Astrocyte of the spinal cord (primary cell): ENCODE results near the gene PTN.

ENCODE experiments used
- DNase-seq: peaks from one replicate; pipeline ENCODE4 v3.0.0; 2011; ENCODE audit warnings: low read depth, low spot score
- H3K4me3 ChIP-seq: 2 replicates; pipeline ENCODE4 v1.5.1; 2011; ENCODE audit warnings: low read depth, mild to moderate bottlenecking, low read length, moderate library complexity
- in situ Hi-C: cut with HindIII; loops from 2 replicates; pipeline ENCODE4 v1.10.0; 2017; ENCODE audit warnings: low sequenced_read_pairs
- TF ChIP-seq, protein P1 (sequence below): IDR thresholded peaks from 2 replicates; pipeline ENCODE4 v1.5.1; 2012; ENCODE audit warnings: low read depth, mild to moderate bottlenecking, low read length, inconsistent platforms

The PTN gene

DNA sequence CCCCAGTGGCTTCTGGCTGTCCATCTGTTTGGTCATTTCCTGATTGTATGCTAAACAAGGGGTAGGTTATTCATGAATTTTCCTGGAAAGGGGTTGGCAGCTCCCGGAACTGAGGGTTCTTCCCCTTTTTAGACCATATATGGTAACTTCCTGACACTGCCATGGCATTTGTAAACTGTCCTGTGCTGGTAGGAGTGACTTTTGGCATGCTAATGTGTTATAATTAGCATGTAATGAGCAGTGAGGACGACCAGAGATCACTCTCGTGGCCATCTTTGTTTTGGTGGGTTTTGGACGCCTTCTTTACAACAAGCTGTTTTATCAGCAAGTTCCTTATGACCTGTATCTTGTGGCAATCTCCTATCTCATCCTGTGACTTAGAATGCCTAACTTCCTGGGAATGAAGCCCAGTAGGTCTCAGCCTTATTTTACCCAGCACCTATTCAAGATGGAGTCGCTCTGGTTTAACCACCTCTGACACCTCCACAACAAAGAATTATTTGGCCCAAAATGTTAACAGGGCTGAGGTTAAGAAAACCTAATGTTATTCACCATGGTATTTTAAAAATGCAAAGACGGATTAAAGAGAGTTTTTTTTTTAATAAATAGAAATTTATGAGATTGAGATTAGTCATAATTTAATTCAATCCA, 2.4 kb upstream of the PTN start:
- TF ChIP-seq, protein P1, sequence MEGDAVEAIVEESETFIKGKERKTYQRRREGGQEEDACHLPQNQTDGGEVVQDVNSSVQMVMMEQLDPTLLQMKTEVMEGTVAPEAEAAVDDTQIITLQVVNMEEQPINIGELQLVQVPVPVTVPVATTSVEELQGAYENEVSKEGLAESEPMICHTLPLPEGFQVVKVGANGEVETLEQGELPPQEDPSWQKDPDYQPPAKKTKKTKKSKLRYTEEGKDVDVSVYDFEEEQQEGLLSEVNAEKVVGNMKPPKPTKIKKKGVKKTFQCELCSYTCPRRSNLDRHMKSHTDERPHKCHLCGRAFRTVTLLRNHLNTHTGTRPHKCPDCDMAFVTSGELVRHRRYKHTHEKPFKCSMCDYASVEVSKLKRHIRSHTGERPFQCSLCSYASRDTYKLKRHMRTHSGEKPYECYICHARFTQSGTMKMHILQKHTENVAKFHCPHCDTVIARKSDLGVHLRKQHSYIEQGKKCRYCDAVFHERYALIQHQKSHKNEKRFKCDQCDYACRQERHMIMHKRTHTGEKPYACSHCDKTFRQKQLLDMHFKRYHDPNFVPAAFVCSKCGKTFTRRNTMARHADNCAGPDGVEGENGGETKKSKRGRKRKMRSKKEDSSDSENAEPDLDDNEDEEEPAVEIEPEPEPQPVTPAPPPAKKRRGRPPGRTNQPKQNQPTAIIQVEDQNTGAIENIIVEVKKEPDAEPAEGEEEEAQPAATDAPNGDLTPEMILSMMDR: no peak
- in situ Hi-C loops: no loop called here
- DNase-seq: no peak
- H3K4me3 ChIP-seq: no peak overlapping the region

DNA sequence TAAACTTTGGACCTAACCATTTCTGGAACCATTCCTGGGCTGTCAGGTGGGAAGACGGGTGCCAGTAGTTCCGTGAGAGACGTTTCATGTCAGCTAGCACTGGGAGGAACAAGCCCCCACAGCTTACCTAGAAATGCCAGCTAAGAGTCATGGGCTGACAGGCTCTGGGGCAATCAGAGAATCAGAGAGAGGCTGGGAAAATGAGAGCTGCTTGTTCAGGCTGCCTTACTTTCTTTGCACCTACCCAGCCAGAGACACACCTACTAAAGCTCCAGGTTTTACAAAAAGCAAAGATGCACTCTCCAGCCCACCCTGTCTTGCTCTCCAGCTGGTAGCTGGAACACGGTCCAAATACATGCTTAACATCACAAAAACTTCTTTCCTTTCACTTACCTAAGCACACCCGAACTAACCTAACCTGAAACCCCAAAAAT, 688 bp downstream of the PTN start:
- H3K4me3 ChIP-seq: peak overlapping the region; percentile 62
- in situ Hi-C loops: no loop called here
- no peak for DNase-seq
- TF ChIP-seq, protein P1: no peak

DNA sequence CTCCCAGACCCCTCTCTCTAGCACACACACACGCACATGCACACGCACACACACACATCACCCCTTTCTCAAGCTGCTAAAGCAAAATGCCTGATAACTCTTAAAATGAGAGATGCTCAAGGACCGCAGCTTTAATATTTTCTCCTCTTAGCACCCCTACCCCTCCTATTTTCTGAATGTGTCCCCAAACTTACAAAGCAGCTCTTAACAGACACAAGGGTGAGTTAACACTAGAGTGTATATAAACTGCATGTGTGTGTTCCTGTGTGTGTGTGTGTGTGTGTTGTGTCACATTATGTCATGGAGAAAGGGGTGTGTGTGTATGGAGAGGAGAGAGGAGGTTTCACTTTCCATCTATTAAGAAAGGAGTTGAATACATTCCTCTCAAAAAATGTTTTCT, 1.3 kb downstream of the PTN start:
- TF ChIP-seq, protein P1: no peak
- in situ Hi-C loops: no loop called here
- DNase-seq: peak; percentile 48

DNA sequence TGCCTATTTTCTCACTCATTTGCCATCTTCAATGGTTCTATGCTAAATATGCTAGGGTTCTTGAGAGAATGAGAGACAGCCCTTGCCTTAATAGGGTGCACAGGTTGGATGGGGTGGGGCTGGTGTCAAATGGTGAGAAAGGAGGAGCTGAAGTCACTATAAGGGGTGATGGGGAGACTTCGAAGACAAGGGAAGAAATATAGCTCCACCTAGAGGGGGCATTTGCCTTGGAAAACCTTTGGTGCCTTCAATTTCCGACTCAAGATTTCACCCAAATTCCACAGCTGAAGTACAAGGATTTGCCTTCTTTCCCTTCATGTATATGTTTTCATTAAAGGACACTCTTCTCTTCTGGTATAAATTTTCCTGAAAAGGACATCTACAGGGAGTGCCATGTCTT, 5.6 kb downstream of the PTN start:
- in situ Hi-C loops: no loop called here
- no peak overlapping the region for H3K4me3 ChIP-seq

More for the DNA sequence above, 1.3 kb downstream of the PTN start:
- peak overlapping the region; percentile 62 for H3K4me3 ChIP-seq

DNA sequence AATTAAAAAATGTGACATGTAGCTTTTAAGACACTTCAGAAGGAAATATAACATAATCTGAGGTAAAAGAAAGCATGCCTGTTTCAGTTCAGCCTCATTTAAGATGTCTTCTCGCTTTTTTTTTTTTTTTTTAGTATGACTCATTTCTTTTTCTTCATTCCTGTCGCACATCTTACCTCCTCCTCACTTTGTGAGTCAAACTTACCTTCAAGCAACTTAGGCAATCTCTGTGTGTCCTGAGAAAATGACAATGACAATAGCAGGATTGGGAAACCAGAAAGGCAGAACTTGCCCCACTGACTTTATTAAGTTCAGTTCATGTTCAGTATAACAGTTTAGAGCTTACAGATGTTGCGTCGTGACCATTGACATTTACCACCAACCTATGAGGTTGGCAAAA, 7.7 kb downstream of the PTN start:
- no peak overlapping the region for H3K4me3 ChIP-seq
- TF ChIP-seq, protein P1: no peak
- DNase-seq: peak; percentile 35
- in situ Hi-C loops: no loop called here

More for the DNA sequence above, 5.6 kb downstream of the PTN start:
- TF ChIP-seq, protein P1: peak; percentile 17
- DNase-seq: no peak

DNA sequence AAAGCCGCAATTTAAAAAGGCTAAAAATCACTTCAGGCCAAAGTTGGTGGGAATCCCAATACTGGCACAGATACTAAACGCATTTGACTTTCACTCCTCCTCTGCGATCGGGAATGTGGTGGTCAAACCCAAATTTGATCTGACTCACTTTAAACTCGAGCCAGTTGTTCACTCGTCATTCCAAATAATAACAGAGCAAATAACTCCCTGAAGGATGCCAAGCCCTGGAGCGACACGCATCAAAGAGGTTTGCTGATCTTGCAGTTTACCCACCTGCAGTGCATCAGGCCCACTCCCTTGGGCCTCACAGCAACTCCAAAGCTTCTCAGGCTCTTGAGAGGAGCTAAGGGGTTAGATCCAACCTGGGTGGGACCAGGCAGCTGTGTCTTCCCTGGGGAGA, 12.2 kb downstream of the PTN start:
- peak; percentile 55 for DNase-seq
- TF ChIP-seq, protein P1: no peak
- H3K4me3 ChIP-seq: no peak overlapping the region
- in situ Hi-C loops: no loop called here

DNA sequence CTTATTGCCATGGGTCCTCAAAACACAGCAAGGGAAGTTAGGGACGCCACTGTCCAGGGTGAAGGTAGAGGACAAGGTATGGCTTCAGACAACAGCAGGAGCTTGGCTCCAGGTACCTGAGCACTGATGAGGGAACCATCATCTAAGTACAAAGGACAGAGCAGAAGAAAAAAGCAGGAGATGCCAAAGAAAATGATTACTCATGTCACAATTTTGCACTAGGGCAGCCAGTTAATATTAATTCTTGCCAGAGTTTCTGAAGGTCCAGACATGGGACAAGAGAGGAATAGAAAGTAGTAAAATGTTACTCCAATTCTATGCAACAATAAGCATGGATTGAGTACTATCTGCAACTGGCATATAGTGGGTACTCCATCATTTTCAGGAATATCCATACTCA, 14.1 kb downstream of the PTN start:
- in situ Hi-C loops: no loop called here

More for the DNA sequence above, 14.1 kb downstream of the PTN start:
- no peak overlapping the region for H3K4me3 ChIP-seq
- TF ChIP-seq, protein P1: no peak
- no peak for DNase-seq
